A673 (cell line): ENCODE measurements around the gene DPY19L3. TPM values are rescaled to one million over a fixed set of nuclear protein-coding genes. Genes with fewer than 3 reads are reported as not detected.

ENCODE experiments used
- BruUV-seq: library from RNA; stranded (reverse); fragments of 400-500 nt; replicated peaks from 2 replicates; lab custom pipeline; 2021; lab: Mats Ljungman, UMichigan
- CTCF ChIA-PET: fragments of 300-600 bp; sonication (Branson Sonifier 250); formaldehyde crosslinking; loops from one replicate; lab custom pipeline; 2022; ENCODE audit warnings: antibody characterized with exemption; lab: Charles Lee
- POLR2A ChIA-PET: fragments of 300-600 bp; sonication (Branson Sonifier 250); formaldehyde crosslinking; loops from one replicate; lab custom pipeline; 2022; ENCODE audit warnings: antibody characterized with exemption; ENCODE audit not compliant: low non-redundant PET; lab: Charles Lee
- DNase-seq: peaks from one replicate; pipeline ENCODE4 v3.0.0-alpha.2; 2015; ENCODE audit warnings: low spot score
- H3K27ac ChIP-seq: fragments of 200-600 bp; sonication (generic); 2 replicates; pipeline ENCODE4 v1.5.1; 2016; ENCODE audit warnings: mixed run types, low read depth, mild to moderate bottlenecking, mixed read lengths, antibody characterized with exemption, low read length; ENCODE audit not compliant: poor library complexity, severe bottlenecking
- H3K27me3 ChIP-seq: fragments of 200-600 bp; sonication (generic); replicated peaks from 2 replicates; pipeline ENCODE4 v1.6.1; 2017; ENCODE audit warnings: mixed run types, low read depth, mild to moderate bottlenecking, mixed read lengths, antibody characterized with exemption, low read length; ENCODE audit not compliant: insufficient read depth, poor library complexity
- H3K36me3 ChIP-seq: fragments of 200-600 bp; sonication (generic); 2 replicates; pipeline ENCODE4 v1.6.1; 2016; ENCODE audit warnings: mixed run types, mild to moderate bottlenecking, mixed read lengths, antibody characterized with exemption, low read length; ENCODE audit not compliant: insufficient read depth, poor library complexity, severe bottlenecking
- H3K4me1 ChIP-seq: fragments of 200-600 bp; sonication (generic); 2 replicates; pipeline ENCODE4 v1.6.1; 2017; ENCODE audit warnings: mixed run types, mild to moderate bottlenecking, mixed read lengths, antibody characterized with exemption, low read length; ENCODE audit not compliant: insufficient read depth, poor library complexity, severe bottlenecking
- H3K4me3 ChIP-seq: fragments of 200-600 bp; sonication (generic); 2 replicates; pipeline ENCODE4 v1.5.1; 2016; ENCODE audit warnings: low read depth, mixed run types, mild to moderate bottlenecking, mixed read lengths, low read length; ENCODE audit not compliant: poor library complexity, severe bottlenecking
- H3K9me3 ChIP-seq: fragments of 200-600 bp; sonication (generic); 2 replicates; pipeline ENCODE4 v1.6.1; 2016; ENCODE audit warnings: mixed run types, low read depth, mild to moderate bottlenecking, mixed read lengths, antibody characterized with exemption, low read length; ENCODE audit not compliant: poor library complexity, severe bottlenecking
- CTCF ChIP-seq: fragments of 300-800, 200-600 bp; sonication (generic); conservative IDR thresholded peaks from 2 replicates; pipeline ENCODE4 v1.5.1; 2017; ENCODE audit warnings: low read depth, mild to moderate bottlenecking, antibody characterized with exemption, low read length, moderate library complexity, mixed read lengths
- EZH2 ChIP-seq: fragments of 200-600 bp; sonication (generic); IDR thresholded peaks from 2 replicates; pipeline ENCODE4 v1.6.1; 2017; ENCODE audit warnings: borderline replicate concordance, low read depth, mild to moderate bottlenecking, mixed read lengths, antibody characterized with exemption, low read length; ENCODE audit not compliant: poor library complexity, severe bottlenecking
- intact Hi-C: fragments of 100-400 bp; cut with micrococcal nuclease; formaldehyde crosslinking; loops from one replicate; pipeline ENCODE4 v1.10.0; 2022; ENCODE audit not compliant: unreplicated experiment
- total RNA-seq: library from RNA; stranded (reverse); gene quantifications from 2 replicates; pipeline ENCODE4 v1.2.3, GENCODE V29; 2021

Gene DPY19L3
- total RNA-seq, 1 experiment from 2014 or later = 70.5 TPM

GRCh38 chr19:32416749-32417456 lies 11.3 kb downstream of the DPY19L3 start:
- H3K9me3 ChIP-seq = no peaks in the 10 kb centered on the region
- H3K27me3 ChIP-seq = no peaks in the 10 kb centered on the region
- TF ChIP-seq CTCF = no peak
- TF ChIP-seq EZH2 = no peak
- CTCF ChIA-PET = no interaction called here
- no TSS peak for BruUV-seq
- H3K36me3 ChIP-seq = peaks cover 24% of the 10 kb centered on the region
- DNase-seq = no peak
- no peak overlapping the region for H3K4me3 ChIP-seq
- no peaks in the 10 kb centered on the region for H3K4me1 ChIP-seq
- POLR2A ChIA-PET = no interaction called here
- intact Hi-C loops = no loop called here
- H3K27ac ChIP-seq = no peak overlapping the region

- H3K36me3 ChIP-seq = peaks cover 11% of the 10 kb centered on the region
- POLR2A ChIA-PET = no interaction called here
Measured at GRCh38 chr19:32418155-32418554, 12.6 kb downstream of the DPY19L3 start.

GRCh38 chr19:32421589-32422361 lies 16.2 kb downstream of the DPY19L3 start:
- Histone ChIP-seq H3K27ac (no peak overlapping the region), H3K4me3 (no peak overlapping the region), H3K4me1 (no peaks in the 10 kb centered on the region), H3K9me3 (no peaks in the 10 kb centered on the region), H3K36me3 (peaks cover 11% of the 10 kb centered on the region), H3K27me3 (no peaks in the 10 kb centered on the region)
- CTCF ChIA-PET = no interaction called here
- BruUV-seq = no TSS peak
- TF ChIP-seq EZH2 = no peak
- TF ChIP-seq CTCF = no peak
- DNase-seq = no peak
- intact Hi-C loops = no loop called here
- POLR2A ChIA-PET = no interaction called here

More at GRCh38 chr19:32418155-32418554, 12.6 kb downstream of the DPY19L3 start:
- intact Hi-C loops = no loop called here
- Histone ChIP-seq H3K27ac (no peak overlapping the region), H3K9me3 (no peaks in the 10 kb centered on the region), H3K27me3 (no peaks in the 10 kb centered on the region), H3K4me1 (no peaks in the 10 kb centered on the region), H3K4me3 (no peak overlapping the region)
- BruUV-seq = no TSS peak
- no peak for DNase-seq
- no peak for TF ChIP-seq CTCF
- no peak for TF ChIP-seq EZH2
- CTCF ChIA-PET = no interaction called here
